Sciatic nerve (tissue), 2 donors: ENCODE data around the gene FGF12. TPM values are rescaled to one million over a fixed set of nuclear protein-coding genes. Genes with fewer than 3 reads are reported as not detected.

Experiments
- ATAC-seq: fragments of 200-7000 bp; cut with Tn5 transposase; one replicate; pipeline ENCODE4 v1.9.1; 2020; ENCODE audit warnings: mild to moderate bottlenecking, moderate library complexity
- DNase-seq: peaks from one replicate; pipeline ENCODE4 v3.0.0-alpha.2; 2020; ENCODE audit warnings: low spot score
- intact Hi-C: fragments of 100-400 bp; cut with DNase I; formaldehyde crosslinking; loops from one replicate; pipeline ENCODE4 v1.14.2; 2022
- total RNA-seq: library from RNA; stranded (reverse); fragmentation: NEBNext Ultra II Directional; extraction: Animal tissue kit (Norgen Biotek cat#: 25700); gene quantifications from one replicate; pipeline ENCODE4 v1.2.1, GENCODE V29; 2021
- donor health status: DM: no; HTN: no; CAD: no.
- donor health status: DM: no; HTN: no; CAD: no.

FGF12 gene
- total RNA-seq, 1 donor from 2014 or later: 3.2 TPM

- intact Hi-C loops: no loop called here
- ATAC-seq (no peak), DNase-seq (no peak)
Measured at GRCh38 chr3:192543163-192543562, 184.2 kb downstream of the FGF12 start.

GRCh38 chr3:192516820-192517219 is 210.5 kb downstream of the FGF12 start:
- intact Hi-C loops: no loop called here
- DNase-seq (no peak), ATAC-seq (no peak)

GRCh38 chr3:192515664-192516045 is 211.7 kb downstream of the FGF12 start:
- no peak for ATAC-seq
- no peak for DNase-seq
- intact Hi-C loops: no loop called here

- ATAC-seq: no peak
- no peak for DNase-seq
Measured at GRCh38 chr3:192514754-192515663, 212.3 kb downstream of the FGF12 start.

GRCh38 chr3:192514081-192514753 is 213.1 kb downstream of the FGF12 start:
- intact Hi-C loops: no loop called here
- ATAC-seq (no peak), DNase-seq (no peak)

More at GRCh38 chr3:192514754-192515663, 212.3 kb downstream of the FGF12 start:
- intact Hi-C loops: no loop called here

- ATAC-seq (no peak), DNase-seq (no peak)
- intact Hi-C loops: no loop called here
Measured at GRCh38 chr3:192505731-192506130, 221.6 kb downstream of the FGF12 start.

- intact Hi-C loops: no loop called here
- DNase-seq (no peak), ATAC-seq (no peak)
Measured at GRCh38 chr3:192501401-192501800, 225.9 kb downstream of the FGF12 start.

- DNase-seq: no peak
- no peak for ATAC-seq
- intact Hi-C loops: no loop called here
Measured at GRCh38 chr3:192496905-192497587, 230.3 kb downstream of the FGF12 start.

GRCh38 chr3:192494174-192494573 is 233.2 kb downstream of the FGF12 start:
- no peak for ATAC-seq

GRCh38 chr3:192490720-192491119 is 236.6 kb downstream of the FGF12 start:
- ATAC-seq (no peak), DNase-seq (no peak)
- intact Hi-C loops: no loop called here

More at GRCh38 chr3:192494174-192494573, 233.2 kb downstream of the FGF12 start:
- DNase-seq: no peak
- intact Hi-C loops: no loop called here

- intact Hi-C loops: no loop called here
- no peak for DNase-seq
- no peak for ATAC-seq
Measured at GRCh38 chr3:192489579-192489978, 237.8 kb downstream of the FGF12 start.

GRCh38 chr3:192487033-192487432 is 240.3 kb downstream of the FGF12 start:
- intact Hi-C loops: no loop called here
- ATAC-seq: no peak
- DNase-seq: no peak

GRCh38 chr3:192482809-192483208 is 244.5 kb downstream of the FGF12 start:
- intact Hi-C loops: no loop called here
- DNase-seq (no peak), ATAC-seq (no peak)

- intact Hi-C loops: no loop called here
- no peak for DNase-seq
- ATAC-seq: no peak
Measured at GRCh38 chr3:192482391-192482790, 244.9 kb downstream of the FGF12 start.

GRCh38 chr3:192481638-192482037 is 245.7 kb downstream of the FGF12 start:
- intact Hi-C loops: no loop called here
- DNase-seq (no peak), ATAC-seq (no peak)

GRCh38 chr3:192467230-192468140 is 259.9 kb downstream of the FGF12 start:
- DNase-seq (peak; percentile 60), ATAC-seq (peak; percentile 62)
- intact Hi-C loops: no loop called here

- ATAC-seq (no peak), DNase-seq (no peak)
- intact Hi-C loops: no loop called here
Measured at GRCh38 chr3:192449036-192449435, 278.3 kb downstream of the FGF12 start.

- intact Hi-C loops: no loop called here
- ATAC-seq (no peak), DNase-seq (no peak)
Measured at GRCh38 chr3:192445770-192446644, 281.3 kb downstream of the FGF12 start.
